ENCODE data around the gene BCAS3.

Gene BCAS3

GRCh38 chr17:61076621-61077031 is 399.0 kb downstream of the BCAS3 start:
- H3K9ac ChIP-seq (ENCODE audit: low read length) = no peak overlapping the region

DNA sequence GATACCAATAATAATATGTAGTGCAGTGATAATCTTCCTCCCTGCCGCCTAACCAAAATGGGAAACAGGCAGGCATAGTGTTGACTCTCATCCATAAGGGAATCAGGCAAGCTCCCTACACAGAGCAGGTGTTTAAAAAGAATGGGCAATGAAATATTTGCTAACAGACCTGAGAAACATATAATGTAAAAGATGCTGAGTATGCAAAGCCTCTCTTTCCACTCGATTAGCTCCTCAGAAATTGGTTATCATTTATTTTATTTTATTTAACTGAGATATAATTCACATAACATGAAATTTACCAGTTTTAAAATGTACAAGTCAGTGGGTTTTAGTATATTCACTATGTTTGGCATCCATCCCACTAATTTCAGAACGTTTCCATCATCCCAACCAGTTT is 404.3 kb downstream of the BCAS3 start:
- no peak overlapping the region for H3K4me3 ChIP-seq (ENCODE audit: low read length)
- H3K27me3 ChIP-seq (ENCODE audit: control insufficient read depth, insufficient read depth, low read length) = no peaks in the 10 kb centered on the region
- no peaks in the 10 kb centered on the region for H3K4me1 ChIP-seq (ENCODE audit: control insufficient read depth, insufficient read depth, low read length)
- no peak overlapping the region for H3K9ac ChIP-seq (ENCODE audit: low read length)
- no peaks in the 10 kb centered on the region for H3K36me3 ChIP-seq (ENCODE audit: control insufficient read depth, insufficient read depth, low read length)
- no peak overlapping the region for H3K27ac ChIP-seq (ENCODE audit: low read depth, low read length)

More at GRCh38 chr17:61076621-61077031, 399.0 kb downstream of the BCAS3 start:
- H3K36me3 ChIP-seq (ENCODE audit: control insufficient read depth, insufficient read depth, low read length) = no peaks in the 10 kb centered on the region
- no peak overlapping the region for H3K4me3 ChIP-seq (ENCODE audit: low read length)
- no peaks in the 10 kb centered on the region for H3K27me3 ChIP-seq (ENCODE audit: control insufficient read depth, insufficient read depth, low read length)
- no peaks in the 10 kb centered on the region for H3K4me1 ChIP-seq (ENCODE audit: control insufficient read depth, insufficient read depth, low read length)
- no peak overlapping the region for H3K27ac ChIP-seq (ENCODE audit: low read depth, low read length)

- H3K27me3 ChIP-seq (ENCODE audit: control insufficient read depth, insufficient read depth, low read length) = no peaks in the 10 kb centered on the region
- no peaks in the 10 kb centered on the region for H3K36me3 ChIP-seq (ENCODE audit: control insufficient read depth, insufficient read depth, low read length)
- H3K9ac ChIP-seq (ENCODE audit: low read length) = no peak overlapping the region
- H3K4me3 ChIP-seq (ENCODE audit: low read length) = no peak overlapping the region
- no peaks in the 10 kb centered on the region for H3K4me1 ChIP-seq (ENCODE audit: control insufficient read depth, insufficient read depth, low read length)
- no peak overlapping the region for H3K27ac ChIP-seq (ENCODE audit: low read depth, low read length)
Measured at GRCh38 chr17:61084260-61084659, 406.6 kb downstream of the BCAS3 start.

- Histone ChIP-seq H3K36me3 (ENCODE audit: control insufficient read depth, insufficient read depth, low read length) (no peaks in the 10 kb centered on the region), H3K9ac (ENCODE audit: low read length) (no peak overlapping the region), H3K4me1 (ENCODE audit: control insufficient read depth, insufficient read depth, low read length) (no peaks in the 10 kb centered on the region), H3K27me3 (ENCODE audit: control insufficient read depth, insufficient read depth, low read length) (no peaks in the 10 kb centered on the region), H3K4me3 (ENCODE audit: low read length) (no peak overlapping the region), H3K27ac (ENCODE audit: low read depth, low read length) (no peak overlapping the region)
Measured at GRCh38 chr17:61087024-61087423, 409.4 kb downstream of the BCAS3 start.

GRCh38 chr17:61088556-61088955 is 410.9 kb downstream of the BCAS3 start:
- no peak overlapping the region for H3K9ac ChIP-seq (ENCODE audit: low read length)
- no peaks in the 10 kb centered on the region for H3K36me3 ChIP-seq (ENCODE audit: control insufficient read depth, insufficient read depth, low read length)
- H3K27me3 ChIP-seq (ENCODE audit: control insufficient read depth, insufficient read depth, low read length) = no peaks in the 10 kb centered on the region
- no peaks in the 10 kb centered on the region for H3K4me1 ChIP-seq (ENCODE audit: control insufficient read depth, insufficient read depth, low read length)
- no peak overlapping the region for H3K27ac ChIP-seq (ENCODE audit: low read depth, low read length)
- H3K4me3 ChIP-seq (ENCODE audit: low read length) = no peak overlapping the region

DNA sequence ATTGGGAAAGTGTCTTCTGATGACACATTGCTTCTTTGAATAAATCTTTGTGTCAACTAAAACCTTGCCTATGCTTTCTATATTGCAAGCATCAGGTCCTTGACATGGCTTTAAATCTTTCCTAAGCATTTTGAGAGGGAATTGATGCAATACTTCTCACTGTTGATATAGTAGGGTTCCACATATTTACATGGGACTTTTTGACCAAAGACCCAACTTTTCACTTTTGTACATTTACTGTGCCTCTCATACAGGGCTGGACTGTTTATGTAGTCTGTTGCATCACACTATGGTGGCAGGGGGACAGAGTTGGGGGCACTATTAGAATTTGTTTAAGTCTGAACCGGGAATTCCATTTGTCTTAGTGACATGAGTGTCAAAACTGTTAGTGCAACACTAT is 413.4 kb downstream of the BCAS3 start:
- Histone ChIP-seq H3K27me3 (ENCODE audit: control insufficient read depth, insufficient read depth, low read length) (no peaks in the 10 kb centered on the region), H3K36me3 (ENCODE audit: control insufficient read depth, insufficient read depth, low read length) (no peaks in the 10 kb centered on the region), H3K4me3 (ENCODE audit: low read length) (no peak overlapping the region), H3K4me1 (ENCODE audit: control insufficient read depth, insufficient read depth, low read length) (no peaks in the 10 kb centered on the region), H3K27ac (ENCODE audit: low read depth, low read length) (no peak overlapping the region), H3K9ac (ENCODE audit: low read length) (no peak overlapping the region)

GRCh38 chr17:61097781-61098180 is 420.1 kb downstream of the BCAS3 start:
- Histone ChIP-seq H3K36me3 (ENCODE audit: control insufficient read depth, insufficient read depth, low read length) (no peaks in the 10 kb centered on the region), H3K4me1 (ENCODE audit: control insufficient read depth, insufficient read depth, low read length) (no peaks in the 10 kb centered on the region), H3K27ac (ENCODE audit: low read depth, low read length) (no peak overlapping the region), H3K27me3 (ENCODE audit: control insufficient read depth, insufficient read depth, low read length) (no peaks in the 10 kb centered on the region), H3K9ac (ENCODE audit: low read length) (no peak overlapping the region), H3K4me3 (ENCODE audit: low read length) (no peak overlapping the region)

- Histone ChIP-seq H3K27me3 (ENCODE audit: control insufficient read depth, insufficient read depth, low read length) (no peaks in the 10 kb centered on the region), H3K4me1 (ENCODE audit: control insufficient read depth, insufficient read depth, low read length) (peaks cover 3% of the 10 kb centered on the region), H3K36me3 (ENCODE audit: control insufficient read depth, insufficient read depth, low read length) (no peaks in the 10 kb centered on the region), H3K9ac (ENCODE audit: low read length) (no peak overlapping the region), H3K4me3 (ENCODE audit: low read length) (no peak overlapping the region), H3K27ac (ENCODE audit: low read depth, low read length) (no peak overlapping the region)
Measured at GRCh38 chr17:61106354-61106753, 428.7 kb downstream of the BCAS3 start.

DNA sequence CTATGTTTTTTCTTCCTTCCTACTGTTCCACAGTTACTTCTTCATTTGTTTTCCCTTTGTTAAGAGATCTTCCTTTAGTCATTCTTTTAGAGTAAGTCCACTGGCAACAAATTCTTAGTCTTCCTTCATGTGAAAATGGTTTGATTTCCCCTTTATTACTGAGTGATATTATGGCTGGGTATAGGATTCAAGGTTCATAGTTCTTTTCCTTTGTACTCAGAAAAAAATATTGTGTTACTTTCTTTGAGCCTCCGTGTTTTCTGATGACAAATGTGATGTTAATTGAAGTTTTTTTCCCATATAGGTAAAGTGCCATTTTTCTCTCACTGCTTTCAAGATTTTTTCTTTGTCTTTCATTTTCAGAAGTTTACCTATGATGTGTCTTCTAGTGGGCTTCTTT is 438.9 kb downstream of the BCAS3 start:
- no peak overlapping the region for H3K4me3 ChIP-seq (ENCODE audit: low read length)
- no peaks in the 10 kb centered on the region for H3K36me3 ChIP-seq (ENCODE audit: control insufficient read depth, insufficient read depth, low read length)
- no peak overlapping the region for H3K27ac ChIP-seq (ENCODE audit: low read depth, low read length)
- no peaks in the 10 kb centered on the region for H3K27me3 ChIP-seq (ENCODE audit: control insufficient read depth, insufficient read depth, low read length)
- no peaks in the 10 kb centered on the region for H3K4me1 ChIP-seq (ENCODE audit: control insufficient read depth, insufficient read depth, low read length)
- no peak overlapping the region for H3K9ac ChIP-seq (ENCODE audit: low read length)

- Histone ChIP-seq H3K4me1 (ENCODE audit: control insufficient read depth, insufficient read depth, low read length) (no peaks in the 10 kb centered on the region), H3K4me3 (ENCODE audit: low read length) (no peak overlapping the region), H3K27ac (ENCODE audit: low read depth, low read length) (no peak overlapping the region), H3K27me3 (ENCODE audit: control insufficient read depth, insufficient read depth, low read length) (no peaks in the 10 kb centered on the region), H3K36me3 (ENCODE audit: control insufficient read depth, insufficient read depth, low read length) (no peaks in the 10 kb centered on the region), H3K9ac (ENCODE audit: low read length) (no peak overlapping the region)
Measured at GRCh38 chr17:61117983-61118382, 440.3 kb downstream of the BCAS3 start.

- Histone ChIP-seq H3K9ac (ENCODE audit: low read length) (no peak overlapping the region), H3K4me1 (ENCODE audit: control insufficient read depth, insufficient read depth, low read length) (no peaks in the 10 kb centered on the region), H3K36me3 (ENCODE audit: control insufficient read depth, insufficient read depth, low read length) (no peaks in the 10 kb centered on the region), H3K27ac (ENCODE audit: low read depth, low read length) (no peak overlapping the region), H3K4me3 (ENCODE audit: low read length) (no peak overlapping the region), H3K27me3 (ENCODE audit: control insufficient read depth, insufficient read depth, low read length) (no peaks in the 10 kb centered on the region)
Measured at GRCh38 chr17:61118871-61119270, 441.2 kb downstream of the BCAS3 start.

DNA sequence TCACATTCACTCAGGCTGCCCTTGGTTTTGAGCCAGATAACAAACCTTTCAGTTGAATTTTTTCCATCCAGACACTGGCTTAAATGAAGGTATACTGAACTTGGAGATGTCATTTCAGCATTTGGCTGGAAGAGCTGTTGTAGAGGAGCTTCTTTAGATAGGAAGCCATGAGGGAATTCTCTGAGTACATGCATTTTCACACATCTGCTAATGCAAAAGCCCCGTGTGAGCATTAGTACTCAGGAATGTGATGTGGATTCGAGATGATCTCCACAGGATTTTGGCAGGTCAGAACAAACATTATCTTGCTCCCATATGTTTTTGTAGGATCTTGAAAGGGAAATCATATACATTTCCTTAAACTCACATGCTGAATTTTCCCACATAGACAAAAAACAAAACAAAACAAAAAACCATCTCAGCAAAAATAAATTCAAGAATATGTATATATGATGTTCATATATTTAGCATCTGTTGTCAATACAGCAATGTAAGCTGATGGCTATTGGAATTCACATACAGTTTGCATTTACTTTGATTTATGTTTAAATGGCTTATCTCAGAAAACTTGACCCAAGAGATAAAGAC is 444.8 kb downstream of the BCAS3 start:
- Histone ChIP-seq H3K4me1 (ENCODE audit: control insufficient read depth, insufficient read depth, low read length) (no peaks in the 10 kb centered on the region), H3K4me3 (ENCODE audit: low read length) (no peak overlapping the region), H3K27ac (ENCODE audit: low read depth, low read length) (no peak overlapping the region), H3K36me3 (ENCODE audit: control insufficient read depth, insufficient read depth, low read length) (no peaks in the 10 kb centered on the region), H3K9ac (ENCODE audit: low read length) (no peak overlapping the region), H3K27me3 (ENCODE audit: control insufficient read depth, insufficient read depth, low read length) (no peaks in the 10 kb centered on the region)

GRCh38 chr17:61124562-61124961 is 446.9 kb downstream of the BCAS3 start:
- H3K36me3 ChIP-seq (ENCODE audit: control insufficient read depth, insufficient read depth, low read length) = no peaks in the 10 kb centered on the region
- no peak overlapping the region for H3K27ac ChIP-seq (ENCODE audit: low read depth, low read length)
- no peak overlapping the region for H3K4me3 ChIP-seq (ENCODE audit: low read length)
- no peaks in the 10 kb centered on the region for H3K27me3 ChIP-seq (ENCODE audit: control insufficient read depth, insufficient read depth, low read length)
- no peak overlapping the region for H3K9ac ChIP-seq (ENCODE audit: low read length)
- H3K4me1 ChIP-seq (ENCODE audit: control insufficient read depth, insufficient read depth, low read length) = no peaks in the 10 kb centered on the region

Measured in rectal smooth muscle tissue (tissue), 1 donor.